HG02870 (cell line): ENCODE measurements around the gene ZNF581.

ENCODE experiments used
- ATAC-seq: cut with Tn5 transposase; IDR thresholded peaks from one replicate; pipeline ENCODE4 v1.9.1; 2021; ENCODE audit warnings: mild to moderate bottlenecking, moderate library complexity; ENCODE audit not compliant: unreplicated experiment

The ZNF581 gene

GRCh38 chr19:55677572-55678028 lies 34.2 kb downstream of the ZNF581 start:
- no peak for ATAC-seq

GRCh38 chr19:55678121-55678671 lies 34.7 kb downstream of the ZNF581 start:
- ATAC-seq: peak; percentile 68

GRCh38 chr19:55679343-55680257 lies 36.2 kb downstream of the ZNF581 start:
- no peak for ATAC-seq

- no peak for ATAC-seq
Measured at GRCh38 chr19:55680339-55681130, 37.1 kb downstream of the ZNF581 start.

- no peak for ATAC-seq
Measured at GRCh38 chr19:55681131-55682092, 38.0 kb downstream of the ZNF581 start.

GRCh38 chr19:55683449-55684261 lies 40.2 kb downstream of the ZNF581 start:
- no peak for ATAC-seq

DNA sequence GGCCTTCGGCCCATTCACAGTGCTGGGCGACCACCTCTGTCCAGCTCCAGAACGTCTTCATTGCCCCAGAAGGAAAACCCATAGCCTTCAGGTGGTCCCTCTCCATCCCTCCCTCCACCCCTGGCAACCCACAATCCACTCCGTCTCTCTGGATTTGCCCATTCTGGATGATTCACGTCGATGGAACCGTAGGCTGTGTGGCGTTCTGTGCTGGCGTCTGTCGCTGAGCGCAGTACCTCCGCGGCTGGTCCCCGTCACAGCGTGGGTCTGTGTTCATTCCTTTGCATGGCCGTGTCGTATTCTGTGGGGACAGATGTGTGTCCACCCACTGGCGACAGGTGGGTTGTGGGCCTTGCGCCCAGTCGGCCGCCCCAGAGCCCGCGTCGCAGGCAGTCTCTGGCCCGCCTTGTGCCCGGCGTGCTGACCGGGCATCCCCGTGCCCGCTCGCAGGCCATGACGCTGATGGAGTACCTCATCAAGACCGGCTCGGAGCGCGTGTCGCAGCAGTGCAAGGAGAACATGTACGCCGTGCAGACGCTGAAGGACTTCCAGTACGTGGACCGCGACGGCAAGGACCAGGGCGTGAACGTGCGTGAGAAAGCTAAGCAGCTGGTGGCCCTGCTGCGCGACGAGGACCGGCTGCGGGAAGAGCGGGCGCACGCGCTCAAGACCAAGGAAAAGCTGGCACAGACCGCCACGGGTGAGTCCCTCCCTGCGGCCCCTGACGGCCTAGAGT lies 41.7 kb downstream of the ZNF581 start:
- no peak for ATAC-seq

GRCh38 chr19:55685776-55686175 lies 42.3 kb downstream of the ZNF581 start:
- ATAC-seq: no peak

DNA sequence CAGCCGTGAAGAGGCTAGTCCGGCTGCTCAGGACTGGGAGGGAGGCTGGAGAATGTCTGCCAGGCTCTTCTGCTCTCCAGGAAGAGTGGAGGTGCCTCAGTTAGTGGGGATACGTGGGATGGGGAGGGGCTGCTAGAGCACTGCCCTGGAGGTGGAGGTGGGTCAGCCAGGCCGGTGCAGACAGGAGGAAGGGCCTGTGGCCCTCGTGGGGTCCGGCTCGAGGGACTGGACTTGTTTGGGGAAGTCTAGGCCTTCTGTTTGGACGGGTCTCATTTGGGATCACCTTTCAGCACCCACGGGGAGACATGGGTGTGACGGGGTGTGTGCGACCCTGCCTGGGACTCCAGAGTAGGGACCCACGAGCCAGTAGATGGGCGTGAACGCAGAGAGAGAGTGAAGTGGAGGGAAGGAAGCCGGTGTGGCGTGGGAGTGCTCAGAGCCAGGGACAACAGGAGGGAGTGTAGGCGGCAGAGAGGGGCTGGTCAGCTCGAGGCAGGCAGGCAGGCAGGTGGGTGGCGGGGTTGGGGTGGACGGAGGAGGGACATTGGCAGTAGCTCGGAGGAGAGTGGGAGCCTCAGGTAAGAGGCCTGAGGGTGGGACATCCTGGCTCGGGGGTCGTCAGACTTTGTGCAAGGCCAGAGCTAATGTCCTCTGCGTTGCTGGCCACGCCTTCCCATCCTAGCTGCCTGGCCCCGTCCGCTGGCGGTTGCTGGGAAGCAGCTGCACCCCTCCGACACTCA lies 43.0 kb downstream of the ZNF581 start:
- no peak for ATAC-seq

DNA sequence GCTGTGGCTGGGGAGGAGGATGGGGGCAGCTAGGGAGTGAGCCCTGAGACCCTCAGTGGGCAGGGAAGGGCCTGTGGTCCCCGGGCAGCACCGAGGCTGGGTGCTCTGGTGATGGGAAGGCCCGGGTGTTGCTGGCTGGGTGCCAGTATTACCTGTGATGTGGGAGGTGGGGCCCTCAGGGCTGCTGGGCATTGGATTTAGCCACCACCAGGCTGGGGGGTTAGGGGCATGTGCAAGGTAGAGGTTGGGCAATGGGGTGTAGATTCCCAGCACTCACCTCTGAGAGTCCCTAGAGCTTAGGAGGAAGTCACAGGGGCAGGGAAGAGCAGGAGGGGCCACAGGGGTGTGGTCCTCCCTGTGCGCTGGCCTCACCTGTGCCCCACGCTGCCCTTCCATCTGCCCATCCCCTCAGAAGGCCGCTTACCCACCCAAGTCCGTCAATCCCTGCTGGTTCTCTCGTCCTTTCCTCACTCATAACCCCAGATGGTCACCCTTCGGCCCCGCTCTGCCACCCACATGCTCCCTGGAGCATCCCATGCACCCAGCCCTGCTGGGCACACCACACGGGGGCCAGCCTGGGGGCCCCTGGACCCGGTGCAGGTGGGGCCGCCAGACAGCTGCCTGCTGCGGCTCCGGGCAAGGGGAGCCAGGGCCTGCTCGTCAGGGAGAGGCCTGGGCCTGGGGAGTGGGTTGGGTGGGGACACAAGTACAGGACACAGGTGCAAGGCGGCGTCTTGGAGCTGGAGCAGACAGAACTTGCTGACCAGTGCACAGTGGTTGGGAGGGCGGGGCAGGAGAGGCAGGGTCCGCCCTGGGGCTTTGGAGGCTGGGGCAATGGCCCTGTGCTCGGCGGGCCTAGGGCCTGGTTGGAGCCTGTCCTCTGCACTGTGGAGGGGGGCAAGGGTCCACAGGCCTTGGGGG lies 44.1 kb downstream of the ZNF581 start:
- no peak for ATAC-seq

GRCh38 chr19:55688422-55689218 lies 45.2 kb downstream of the ZNF581 start:
- ATAC-seq: no peak

DNA sequence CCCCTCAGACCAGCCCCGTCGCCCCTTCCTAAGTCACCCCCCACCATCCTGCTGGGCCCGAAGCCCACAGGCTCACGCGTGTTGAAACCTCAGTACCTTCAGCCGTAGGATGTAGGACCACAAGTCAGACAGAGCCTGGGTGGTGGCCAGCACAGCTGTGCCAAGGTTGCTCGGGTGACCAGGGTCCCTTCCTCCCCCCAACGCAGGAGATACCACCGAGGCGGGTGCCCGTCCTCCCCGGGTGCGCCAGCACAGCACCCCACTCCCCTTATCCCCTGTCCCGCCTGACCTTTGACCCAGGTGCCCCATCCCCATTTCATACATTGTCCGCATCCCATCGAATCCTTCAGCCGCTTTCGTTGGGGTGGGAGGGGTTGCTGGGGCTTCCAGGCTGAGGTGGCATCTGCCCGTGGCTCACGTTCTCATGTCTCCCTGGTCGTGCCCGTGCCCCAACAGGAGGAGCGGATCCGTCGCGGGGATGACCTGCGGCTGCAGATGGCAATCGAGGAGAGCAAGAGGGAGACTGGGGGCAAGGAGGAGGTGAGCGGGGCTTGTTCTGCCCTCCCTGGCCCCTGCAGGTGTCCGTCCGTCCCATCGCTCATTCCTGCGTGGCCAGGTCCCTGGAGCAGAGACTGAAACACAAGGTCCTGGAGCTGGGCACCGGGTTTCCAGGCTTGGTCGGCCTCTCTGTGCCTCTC lies 46.1 kb downstream of the ZNF581 start:
- ATAC-seq: no peak

DNA sequence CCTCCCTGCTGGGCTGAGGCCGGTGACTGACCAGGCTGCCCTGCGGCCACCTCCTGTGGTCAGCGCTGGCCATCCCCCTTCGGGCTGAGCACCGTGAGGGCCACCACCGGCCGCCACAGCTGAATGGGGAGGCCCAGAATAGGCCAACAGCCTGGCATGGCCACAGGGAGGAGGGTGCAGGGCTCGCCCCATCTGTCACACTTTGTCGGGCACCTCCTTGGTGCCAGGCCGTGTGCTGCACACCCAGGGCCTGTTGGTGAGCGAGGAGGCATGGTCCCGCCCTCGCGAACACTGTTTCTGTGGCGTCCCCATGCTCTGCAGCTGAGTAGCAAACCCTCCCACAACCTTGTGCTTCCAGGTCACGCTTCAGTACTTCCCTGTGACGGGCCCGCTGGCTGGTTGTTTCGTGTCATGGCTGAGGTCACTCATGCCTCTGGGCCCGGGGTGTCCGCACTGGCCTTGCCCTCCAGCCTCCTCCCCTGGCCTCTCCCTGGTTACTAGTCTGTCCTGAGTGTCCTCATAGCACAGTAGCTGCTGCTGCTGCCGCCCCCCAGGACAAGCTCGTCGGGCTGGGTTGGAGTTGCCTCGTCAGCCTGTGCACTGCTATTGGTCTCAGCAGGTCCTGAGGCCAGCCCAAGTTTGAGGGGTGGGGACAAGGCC lies 46.8 kb downstream of the ZNF581 start:
- ATAC-seq: no peak

DNA sequence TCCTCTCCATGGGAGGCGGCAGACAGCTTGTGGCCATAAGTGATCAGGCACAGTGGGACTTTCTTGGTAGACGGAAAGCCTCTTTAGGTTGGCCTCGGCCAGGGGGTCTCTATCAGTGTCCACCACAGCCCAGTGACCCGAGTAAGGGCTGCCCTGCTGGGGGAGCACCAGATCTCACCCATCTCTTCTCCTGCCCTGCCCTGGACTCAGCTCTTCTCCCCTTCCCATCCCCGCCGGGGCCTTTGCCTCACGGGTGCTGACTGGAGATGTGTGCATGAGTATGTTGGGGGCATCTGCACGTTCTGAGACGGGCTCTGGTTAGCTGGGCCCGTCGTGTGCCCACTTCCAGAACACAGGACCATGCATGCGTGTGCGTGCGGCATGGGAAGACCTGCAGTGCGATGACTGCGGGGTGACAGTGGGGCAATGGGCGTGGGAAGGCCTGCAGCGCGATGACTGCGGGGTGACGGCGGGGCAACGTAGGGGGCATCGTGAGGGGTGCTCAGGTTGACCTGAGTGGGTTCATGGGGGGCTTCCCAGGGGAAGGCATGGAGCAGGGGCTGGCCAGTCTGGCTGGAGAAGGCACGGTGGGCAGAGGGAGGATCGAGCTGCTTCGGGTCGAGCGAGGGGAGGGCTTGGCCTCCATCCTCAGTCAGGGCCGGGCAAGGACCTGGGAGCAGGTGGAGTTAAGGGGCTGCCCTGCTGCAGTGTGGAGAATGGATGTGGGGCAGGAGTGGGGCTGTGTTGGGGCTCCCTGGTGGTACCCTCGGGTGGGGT lies 47.5 kb downstream of the ZNF581 start:
- ATAC-seq: no peak
